Mammary epithelial cell (primary cell): ENCODE results near the gene CSF2RB.

Experiments used
- EZH2 ChIP-seq: IDR thresholded peaks from 2 replicates; pipeline ENCODE4 v1.6.1; 2012; ENCODE audit warnings: low read length, inconsistent platforms, borderline replicate concordance
- TF ChIP-seq, protein P1 (sequence below), 2 donors: IDR thresholded peaks in 1 of 2; conservative IDR thresholded peaks in 1 of 2; 2 replicates each; pipeline ENCODE4 v1.5.1; 2011 to 2012; ENCODE audit warnings: inconsistent platforms in 2 of 2, low read length in 2 of 2, mild to moderate bottlenecking in 2 of 2, control low read depth in 1 of 2, low read depth in 1 of 2; ENCODE audit not compliant: insufficient read depth in 1 of 2; ENCODE audit errors: extremely low read depth in 1 of 2

- TF ChIP-seq, protein P1, sequence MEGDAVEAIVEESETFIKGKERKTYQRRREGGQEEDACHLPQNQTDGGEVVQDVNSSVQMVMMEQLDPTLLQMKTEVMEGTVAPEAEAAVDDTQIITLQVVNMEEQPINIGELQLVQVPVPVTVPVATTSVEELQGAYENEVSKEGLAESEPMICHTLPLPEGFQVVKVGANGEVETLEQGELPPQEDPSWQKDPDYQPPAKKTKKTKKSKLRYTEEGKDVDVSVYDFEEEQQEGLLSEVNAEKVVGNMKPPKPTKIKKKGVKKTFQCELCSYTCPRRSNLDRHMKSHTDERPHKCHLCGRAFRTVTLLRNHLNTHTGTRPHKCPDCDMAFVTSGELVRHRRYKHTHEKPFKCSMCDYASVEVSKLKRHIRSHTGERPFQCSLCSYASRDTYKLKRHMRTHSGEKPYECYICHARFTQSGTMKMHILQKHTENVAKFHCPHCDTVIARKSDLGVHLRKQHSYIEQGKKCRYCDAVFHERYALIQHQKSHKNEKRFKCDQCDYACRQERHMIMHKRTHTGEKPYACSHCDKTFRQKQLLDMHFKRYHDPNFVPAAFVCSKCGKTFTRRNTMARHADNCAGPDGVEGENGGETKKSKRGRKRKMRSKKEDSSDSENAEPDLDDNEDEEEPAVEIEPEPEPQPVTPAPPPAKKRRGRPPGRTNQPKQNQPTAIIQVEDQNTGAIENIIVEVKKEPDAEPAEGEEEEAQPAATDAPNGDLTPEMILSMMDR (conservative IDR thresholded peaks at IDR 0.05 in 1 of 2, IDR thresholded peaks at IDR 0.05 in 1 of 2; ENCODE audit: extremely low read depth in 1 of 2, insufficient read depth in 1 of 2, low read depth in 1 of 2, low read length in 2 of 2): no peak
- TF ChIP-seq EZH2: no peak
Observed at GRCh38 chr22:36900225-36900624, 13.2 kb upstream of the CSF2RB start.
